SHP77 treated with DMSO at 0.1 percent for 48 hours (cell line): ENCODE results near the gene GIGYF1.

ENCODE experiments used
- DNase-seq: peaks from one replicate; lab custom pipeline; 2025; lab: John Stamatoyannopoulos, UW

The GIGYF1 gene

GRCh38 chr7:100683659-100684533 is 10.2 kb downstream of the GIGYF1 start:
- DNase-seq: no peak

GRCh38 chr7:100682991-100683658 is 10.9 kb downstream of the GIGYF1 start:
- DNase-seq: no peak

- no peak for DNase-seq
Observed at GRCh38 chr7:100682228-100682741, 11.8 kb downstream of the GIGYF1 start.

- DNase-seq: no peak
Observed at GRCh38 chr7:100681491-100682227, 12.4 kb downstream of the GIGYF1 start.

GRCh38 chr7:100680576-100681271 is 13.3 kb downstream of the GIGYF1 start:
- no peak for DNase-seq

- DNase-seq: no peak
Observed at GRCh38 chr7:100679927-100680575, 14.0 kb downstream of the GIGYF1 start.

- no peak for DNase-seq
Observed at GRCh38 chr7:100679129-100679926, 14.7 kb downstream of the GIGYF1 start.

GRCh38 chr7:100678291-100678984 is 15.6 kb downstream of the GIGYF1 start:
- DNase-seq: no peak

- no peak for DNase-seq
Observed at GRCh38 chr7:100677308-100678267, 16.5 kb downstream of the GIGYF1 start.

- no peak for DNase-seq
Observed at GRCh38 chr7:100676501-100677306, 17.3 kb downstream of the GIGYF1 start.

GRCh38 chr7:100675581-100676350 is 18.3 kb downstream of the GIGYF1 start:
- DNase-seq: no peak

GRCh38 chr7:100675105-100675451 is 19.0 kb downstream of the GIGYF1 start:
- no peak for DNase-seq

- DNase-seq: no peak
Observed at GRCh38 chr7:100674411-100675104, 19.5 kb downstream of the GIGYF1 start.

- DNase-seq: no peak
Observed at GRCh38 chr7:100673942-100674410, 20.1 kb downstream of the GIGYF1 start.

- peak; percentile 85 for DNase-seq
Observed at GRCh38 chr7:100673302-100673941, 20.6 kb downstream of the GIGYF1 start, which contains the start of gene GNB2. TSS of gene GNB2 (plus strand) at chr7:100673740. CDS start at chr7:100676266, 2,526 bp downstream.
